Measurements from ENCODE around the gene GOLGA2. TPM values are rescaled to one million over a fixed set of nuclear protein-coding genes. Genes with fewer than 3 reads are reported as not detected.

Gene GOLGA2
- total RNA-seq, 2 donors from 2014 or later, result 53.2 to 138 TPM

DNA sequence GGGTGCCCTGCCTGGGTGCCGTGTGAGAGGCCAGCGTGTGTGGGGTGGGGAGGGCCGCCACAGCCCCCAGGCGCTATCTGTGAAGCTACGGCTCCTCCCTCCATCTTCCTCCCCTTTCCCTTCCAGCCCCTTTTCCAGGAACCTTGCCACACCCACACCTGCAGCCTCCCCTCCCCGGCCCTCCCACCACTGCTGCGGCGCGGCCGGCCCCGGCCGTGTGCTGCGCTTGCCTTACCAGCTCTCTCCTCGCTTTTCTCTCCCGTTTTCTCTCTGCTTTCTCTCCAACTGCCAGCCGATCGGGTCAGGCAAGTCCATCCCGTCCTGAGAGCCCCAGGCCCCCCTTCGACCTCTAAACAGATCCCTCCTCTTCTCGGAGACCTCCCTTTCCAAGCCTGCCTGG lies 21.4 kb downstream of the GOLGA2 start:
- Histone ChIP-seq H3K27ac (no peak overlapping the region), H3K9me3 (no peaks in the 10 kb centered on the region), H3K4me1 (peaks cover 15% of the 10 kb centered on the region), H3K4me3 (no peak overlapping the region), H3K36me3 (replicated peaks in 1 of 2; ENCODE audit: insufficient read depth in 1 of 2, low read depth in 2 of 2) (peaks cover 15 to 20% of the 10 kb centered on the region in 2 donors), H3K27me3 (no peaks in the 10 kb centered on the region)
- ATAC-seq (no peak), DNase-seq (no peak)
- intact Hi-C loops (cut with DNase I), result no loop called here
- TF ChIP-seq, protein P1, sequence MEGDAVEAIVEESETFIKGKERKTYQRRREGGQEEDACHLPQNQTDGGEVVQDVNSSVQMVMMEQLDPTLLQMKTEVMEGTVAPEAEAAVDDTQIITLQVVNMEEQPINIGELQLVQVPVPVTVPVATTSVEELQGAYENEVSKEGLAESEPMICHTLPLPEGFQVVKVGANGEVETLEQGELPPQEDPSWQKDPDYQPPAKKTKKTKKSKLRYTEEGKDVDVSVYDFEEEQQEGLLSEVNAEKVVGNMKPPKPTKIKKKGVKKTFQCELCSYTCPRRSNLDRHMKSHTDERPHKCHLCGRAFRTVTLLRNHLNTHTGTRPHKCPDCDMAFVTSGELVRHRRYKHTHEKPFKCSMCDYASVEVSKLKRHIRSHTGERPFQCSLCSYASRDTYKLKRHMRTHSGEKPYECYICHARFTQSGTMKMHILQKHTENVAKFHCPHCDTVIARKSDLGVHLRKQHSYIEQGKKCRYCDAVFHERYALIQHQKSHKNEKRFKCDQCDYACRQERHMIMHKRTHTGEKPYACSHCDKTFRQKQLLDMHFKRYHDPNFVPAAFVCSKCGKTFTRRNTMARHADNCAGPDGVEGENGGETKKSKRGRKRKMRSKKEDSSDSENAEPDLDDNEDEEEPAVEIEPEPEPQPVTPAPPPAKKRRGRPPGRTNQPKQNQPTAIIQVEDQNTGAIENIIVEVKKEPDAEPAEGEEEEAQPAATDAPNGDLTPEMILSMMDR (IDR thresholded peaks at IDR 0.05), result no peak
- WGBS, 2 donors, result 86 to 87% methylated on average over 20 of the region's 20 CpGs

DNA sequence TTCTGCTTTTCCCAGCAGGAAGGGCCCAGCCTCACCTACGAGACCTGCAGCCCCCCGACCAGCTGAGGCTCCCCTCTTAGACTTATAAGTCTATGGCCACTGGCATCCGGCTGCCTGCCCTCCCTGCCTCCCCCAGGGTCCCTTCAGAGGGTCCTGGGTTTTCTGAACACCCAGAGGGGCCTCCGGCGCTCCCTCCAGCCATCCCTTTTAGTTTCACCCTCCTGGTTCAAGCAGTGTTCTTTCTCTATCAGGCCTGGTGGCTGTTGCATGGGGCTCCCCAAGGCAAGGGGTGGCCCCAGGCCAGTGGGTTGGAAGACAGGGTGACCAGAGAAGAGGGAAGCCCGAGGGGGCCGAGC lies 21.8 kb downstream of the GOLGA2 start:
- H3K27me3 ChIP-seq, result no peaks in the 10 kb centered on the region
- DNase-seq (no peak), ATAC-seq (no peak)
- peaks cover 13 to 16% of the 10 kb centered on the region in 2 donors for H3K36me3 ChIP-seq (replicated peaks in 1 of 2; ENCODE audit: insufficient read depth in 1 of 2, low read depth in 2 of 2)
- H3K27ac ChIP-seq, result no peak overlapping the region
- 80 to 83% methylated on average over 5 to 7 of the region's 7 CpGs for WGBS, 2 donors
- no peaks in the 10 kb centered on the region for H3K9me3 ChIP-seq
- intact Hi-C loops (cut with DNase I), result no loop called here
- no peak overlapping the region for H3K4me3 ChIP-seq
- TF ChIP-seq POLR2A (IDR thresholded peaks at IDR 0.05), result no peak
- TF ChIP-seq, protein P1 (IDR thresholded peaks at IDR 0.05), result no peak
- H3K4me1 ChIP-seq, result peaks cover 15% of the 10 kb centered on the region

- Histone ChIP-seq H3K4me1 (peaks cover 15% of the 10 kb centered on the region), H3K9me3 (no peaks in the 10 kb centered on the region), H3K27me3 (no peaks in the 10 kb centered on the region), H3K27ac (no peak overlapping the region), H3K36me3 (replicated peaks in 1 of 2; ENCODE audit: insufficient read depth in 1 of 2, low read depth in 2 of 2) (peaks cover 9 to 13% of the 10 kb centered on the region in 2 donors), H3K4me3 (no peak overlapping the region)
- no peak for ATAC-seq
- intact Hi-C loops (cut with DNase I), result no loop called here
- TF ChIP-seq POLR2A (IDR thresholded peaks at IDR 0.05), result no peak
- TF ChIP-seq, protein P1 (IDR thresholded peaks at IDR 0.05), result no peak
- WGBS, 2 donors, result 83 to 85% methylated on average over 21 to 31 of the region's 31 CpGs
- no peak for DNase-seq
These were observed 22.4 kb downstream of the GOLGA2 start for GRCh38 chr9:128253140-128253990.

DNA sequence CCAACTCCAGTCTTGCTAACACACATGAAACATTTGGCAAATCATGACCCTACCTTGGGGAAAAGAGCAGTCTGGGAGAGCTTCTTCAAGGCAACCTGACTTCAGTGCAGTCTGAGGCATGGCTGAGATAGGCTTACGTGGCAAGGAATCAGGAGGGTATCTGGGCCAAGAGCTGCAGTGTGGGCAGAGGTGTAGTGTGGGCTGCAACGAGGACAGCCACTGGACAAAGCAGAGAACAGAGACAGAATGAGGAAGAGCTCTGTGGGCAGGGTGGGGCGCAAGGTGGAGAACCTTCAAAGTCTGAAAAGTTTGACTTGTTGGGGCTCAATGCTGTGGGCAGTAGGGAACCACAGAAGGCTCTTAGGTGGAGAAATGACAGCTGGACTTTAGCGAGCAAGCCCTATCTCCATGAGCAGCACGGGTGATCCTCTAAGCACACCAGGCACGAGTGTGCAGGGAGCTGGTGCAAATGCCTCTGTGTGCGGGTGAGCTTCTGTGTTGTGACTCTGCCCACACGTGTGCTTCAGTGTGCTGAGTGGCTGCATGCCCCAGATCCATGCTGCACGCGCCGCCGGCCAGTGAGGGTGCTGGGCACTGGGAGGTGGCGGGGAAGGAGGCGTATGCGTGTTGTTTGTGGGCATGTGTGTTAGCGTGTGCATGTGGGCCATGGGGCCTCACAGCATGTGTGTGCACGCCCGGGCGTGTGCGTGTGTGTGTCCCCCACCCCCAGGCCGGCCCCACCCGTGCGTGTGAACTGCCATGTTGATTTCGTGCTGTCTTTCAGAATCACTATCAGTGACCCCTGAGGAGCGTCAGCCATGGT lies 23.3 kb downstream of the GOLGA2 start:
- H3K27ac ChIP-seq, result no peak overlapping the region
- H3K4me1 ChIP-seq, result peaks cover 15% of the 10 kb centered on the region
- intact Hi-C loops (cut with DNase I), result no loop called here
- H3K27me3 ChIP-seq, result no peaks in the 10 kb centered on the region
- TF ChIP-seq POLR2A (IDR thresholded peaks at IDR 0.05), result no peak
- TF ChIP-seq, protein P1 (IDR thresholded peaks at IDR 0.05), result no peak
- H3K9me3 ChIP-seq, result no peaks in the 10 kb centered on the region
- peaks cover 7% of the 10 kb centered on the region in 2 donors for H3K36me3 ChIP-seq (replicated peaks in 1 of 2; ENCODE audit: insufficient read depth in 1 of 2, low read depth in 2 of 2)
- WGBS, 2 donors, result 86 to 90% methylated on average over 21 to 24 of the region's 25 CpGs
- ATAC-seq (no peak), DNase-seq (no peak)
- H3K4me3 ChIP-seq, result no peak overlapping the region

Data from body of pancreas (tissue), 4 donors.